Muscle layer of colon (tissue), 2 donors: ENCODE data around the gene PHLPP2.

Experiments
- H3K27ac ChIP-seq: one replicate; pipeline ENCODE4 v1.7.0; 2013; ENCODE audit warnings: low read depth, mild to moderate bottlenecking, low read length, moderate library complexity
- H3K27me3 ChIP-seq, 2 donors: one replicate each; pipeline ENCODE4 v1.7.0; 2013; ENCODE audit warnings: low read length in 2 of 2, mild to moderate bottlenecking in 2 of 2; ENCODE audit not compliant: insufficient read depth in 2 of 2, control insufficient read depth in 1 of 2
- H3K36me3 ChIP-seq: one replicate; pipeline ENCODE4 v1.7.0; 2013; ENCODE audit warnings: mild to moderate bottlenecking, low read length; ENCODE audit not compliant: insufficient read depth
- H3K4me1 ChIP-seq: one replicate; pipeline ENCODE4 v1.7.0; 2013; ENCODE audit warnings: mild to moderate bottlenecking, low read length; ENCODE audit not compliant: insufficient read depth
- H3K4me3 ChIP-seq, 2 donors: one replicate each; pipeline ENCODE4 v1.7.0; 2013; ENCODE audit warnings: low read length in 2 of 2, low read depth in 1 of 2, mild to moderate bottlenecking in 1 of 2, moderate library complexity in 1 of 2
- H3K9ac ChIP-seq: one replicate; pipeline ENCODE4 v1.7.0; 2013; ENCODE audit warnings: low read length
- H3K9me3 ChIP-seq: one replicate; pipeline ENCODE4 v1.7.0; 2013; ENCODE audit warnings: mild to moderate bottlenecking, low read length
- donor health status: abdominal sarcoma.
- donor health status: Adenocarcinoma of cecum.

PHLPP2 gene

GRCh38 chr16:71738855-71739254 lies 14.4 kb upstream of the PHLPP2 start:
- Histone ChIP-seq H3K4me3 (no peak overlapping the region), H3K9me3 (no peaks in the 10 kb centered on the region), H3K36me3 (peaks cover 49% of the 10 kb centered on the region), H3K4me1 (no peaks in the 10 kb centered on the region), H3K27ac (no peak overlapping the region), H3K9ac (no peak overlapping the region), H3K27me3 (no peaks in the 10 kb centered on the region)

- H3K4me1 ChIP-seq = no peaks in the 10 kb centered on the region
- H3K27me3 ChIP-seq = no peaks in the 10 kb centered on the region
- no peaks in the 10 kb centered on the region for H3K9me3 ChIP-seq
- H3K36me3 ChIP-seq = peaks cover 54% of the 10 kb centered on the region
- H3K9ac ChIP-seq = no peak overlapping the region
- no peak overlapping the region for H3K4me3 ChIP-seq
- no peak overlapping the region for H3K27ac ChIP-seq
These were observed 13.0 kb upstream of the PHLPP2 start for GRCh38 chr16:71737501-71737900.

GRCh38 chr16:71734511-71734910 lies 10.0 kb upstream of the PHLPP2 start:
- no peaks in the 10 kb centered on the region for H3K27me3 ChIP-seq
- no peaks in the 10 kb centered on the region for H3K9me3 ChIP-seq
- H3K27ac ChIP-seq = no peak overlapping the region
- no peak overlapping the region for H3K4me3 ChIP-seq
- no peaks in the 10 kb centered on the region for H3K4me1 ChIP-seq
- peaks cover 65% of the 10 kb centered on the region for H3K36me3 ChIP-seq
- H3K9ac ChIP-seq = no peak overlapping the region

GRCh38 chr16:71732587-71732986 lies 8.1 kb upstream of the PHLPP2 start:
- no peak overlapping the region for H3K27ac ChIP-seq
- H3K9me3 ChIP-seq = no peaks in the 10 kb centered on the region
- H3K9ac ChIP-seq = no peak overlapping the region
- H3K4me3 ChIP-seq = no peak overlapping the region
- H3K36me3 ChIP-seq = peaks cover 49% of the 10 kb centered on the region
- H3K4me1 ChIP-seq = no peaks in the 10 kb centered on the region
- H3K27me3 ChIP-seq = no peaks in the 10 kb centered on the region

- H3K4me3 ChIP-seq = no peak overlapping the region
- no peaks in the 10 kb centered on the region for H3K9me3 ChIP-seq
- H3K27ac ChIP-seq = no peak overlapping the region
- H3K36me3 ChIP-seq = peaks cover 17% of the 10 kb centered on the region
- peaks cover 17% of the 10 kb centered on the region for H3K4me1 ChIP-seq
- H3K27me3 ChIP-seq = no peaks in the 10 kb centered on the region
- no peak overlapping the region for H3K9ac ChIP-seq
These were observed 3.2 kb upstream of the PHLPP2 start for GRCh38 chr16:71727551-71728324.

GRCh38 chr16:71726476-71727315 lies 2.2 kb upstream of the PHLPP2 start:
- H3K4me3 ChIP-seq = no peak overlapping the region
- H3K36me3 ChIP-seq = peaks cover 7% of the 10 kb centered on the region
- no peaks in the 10 kb centered on the region for H3K9me3 ChIP-seq
- no peaks in the 10 kb centered on the region for H3K27me3 ChIP-seq
- H3K9ac ChIP-seq = no peak overlapping the region
- peaks cover 21% of the 10 kb centered on the region for H3K4me1 ChIP-seq
- H3K27ac ChIP-seq = no peak overlapping the region

GRCh38 chr16:71723537-71724319 lies 773 bp downstream of the PHLPP2 start:
- H3K27me3 ChIP-seq = no peaks in the 10 kb centered on the region
- peak overlapping the region; percentile 75 to 86 for H3K4me3 ChIP-seq
- H3K27ac ChIP-seq = peak overlapping the region; percentile 91
- no peaks in the 10 kb centered on the region for H3K9me3 ChIP-seq
- H3K9ac ChIP-seq = peak overlapping the region; percentile 41
- peaks cover 21% of the 10 kb centered on the region for H3K4me1 ChIP-seq
- no peaks in the 10 kb centered on the region for H3K36me3 ChIP-seq

- Histone ChIP-seq H3K9ac (peak overlapping the region; percentile 39), H3K27me3 (no peaks in the 10 kb centered on the region), H3K27ac (peak overlapping the region; percentile 91), H3K36me3 (no peaks in the 10 kb centered on the region), H3K4me1 (peaks cover 21% of the 10 kb centered on the region), H3K4me3 (peak overlapping the region; percentile 75 to 86), H3K9me3 (no peaks in the 10 kb centered on the region)
These were observed 1.5 kb downstream of the PHLPP2 start for GRCh38 chr16:71722801-71723536.

- Histone ChIP-seq H3K27ac (no peak overlapping the region), H3K4me1 (peaks cover 10% of the 10 kb centered on the region), H3K27me3 (no peaks in the 10 kb centered on the region), H3K9ac (no peak overlapping the region), H3K4me3 (no peak overlapping the region), H3K9me3 (no peaks in the 10 kb centered on the region), H3K36me3 (no peaks in the 10 kb centered on the region)
These were observed 3.3 kb downstream of the PHLPP2 start for GRCh38 chr16:71721066-71721740.

- no peaks in the 10 kb centered on the region for H3K4me1 ChIP-seq
- no peak overlapping the region for H3K4me3 ChIP-seq
- H3K9me3 ChIP-seq = no peaks in the 10 kb centered on the region
- H3K36me3 ChIP-seq = no peaks in the 10 kb centered on the region
- H3K9ac ChIP-seq = no peak overlapping the region
- no peak overlapping the region for H3K27ac ChIP-seq
- H3K27me3 ChIP-seq = no peaks in the 10 kb centered on the region
These were observed 12.0 kb downstream of the PHLPP2 start for GRCh38 chr16:71712501-71712900.
